MCF 10A (cell line): ENCODE results near the gene DNAJC19. TPM values are rescaled to one million over a fixed set of nuclear protein-coding genes. Genes with fewer than 3 reads are reported as not detected.

ENCODE experiments used
- BruUV-seq: library from RNA; stranded (reverse); fragments of 400-500 nt; replicated peaks from 2 replicates; lab custom pipeline; 2021; lab: Mats Ljungman, UMichigan
- CTCF ChIA-PET: fragments of 300-600 bp; sonication (Branson Sonifier 250); formaldehyde crosslinking; extraction: SDS; loops from one replicate; lab custom pipeline; 2021; ENCODE audit warnings: antibody characterized with exemption, inconsistent platforms; lab: Yijun Ruan, JAX
- POLR2A ChIA-PET: fragments of 300-600, 350-650 bp; sonication (Branson Sonifier 250); formaldehyde crosslinking; extraction: SDS; loops from one replicate; lab custom pipeline; 2020; ENCODE audit warnings: antibody characterized with exemption, inconsistent platforms; lab: Yijun Ruan, JAX
- DNase-seq: peaks from one replicate; pipeline ENCODE4 v3.0.0-alpha.2; 2018; ENCODE audit not compliant: unreplicated experiment
- H3K27ac Mint-ChIP-seq: one replicate; pipeline ENCODE4 v1.8.0; 2022; ENCODE audit warnings: mild to moderate bottlenecking, low read depth, mixed read lengths; ENCODE audit not compliant: unreplicated experiment
- H3K27me3 Mint-ChIP-seq: one replicate; pipeline ENCODE4 v1.8.0; 2022; ENCODE audit warnings: mixed read lengths; ENCODE audit not compliant: insufficient read depth, unreplicated experiment
- H3K36me3 Mint-ChIP-seq: one replicate; pipeline ENCODE4 v1.8.0; 2022; ENCODE audit warnings: mild to moderate bottlenecking, moderate library complexity, mixed read lengths; ENCODE audit not compliant: insufficient read depth, unreplicated experiment
- H3K4me1 Mint-ChIP-seq: one replicate; pipeline ENCODE4 v1.8.0; 2022; ENCODE audit warnings: mixed read lengths; ENCODE audit not compliant: insufficient read depth, unreplicated experiment
- H3K4me3 Mint-ChIP-seq: one replicate; pipeline ENCODE4 v1.8.0; 2022; ENCODE audit warnings: mild to moderate bottlenecking, moderate library complexity, mixed read lengths; ENCODE audit not compliant: unreplicated experiment
- H3K9me3 Mint-ChIP-seq: one replicate; pipeline ENCODE4 v1.8.0; 2022; ENCODE audit warnings: mixed read lengths; ENCODE audit not compliant: unreplicated experiment
- CTCF ChIP-seq: fragments of 200-600 bp; IDR thresholded peaks from one replicate; pipeline ENCODE4 v1.8.0; 2022; ENCODE audit warnings: antibody characterized with exemption, mild to moderate bottlenecking; ENCODE audit not compliant: unreplicated experiment
- intact Hi-C: fragments of 100-400 bp; cut with micrococcal nuclease; formaldehyde crosslinking; loops from 2 replicates; pipeline ENCODE4 v1.14.1; 2022
- total RNA-seq: library from RNA; stranded (reverse); gene quantifications from 2 replicates; pipeline ENCODE4 v1.2.3, GENCODE V29; 2022

Gene DNAJC19
- total RNA-seq, 1 experiment from 2014 or later: 73.5 TPM

DNA sequence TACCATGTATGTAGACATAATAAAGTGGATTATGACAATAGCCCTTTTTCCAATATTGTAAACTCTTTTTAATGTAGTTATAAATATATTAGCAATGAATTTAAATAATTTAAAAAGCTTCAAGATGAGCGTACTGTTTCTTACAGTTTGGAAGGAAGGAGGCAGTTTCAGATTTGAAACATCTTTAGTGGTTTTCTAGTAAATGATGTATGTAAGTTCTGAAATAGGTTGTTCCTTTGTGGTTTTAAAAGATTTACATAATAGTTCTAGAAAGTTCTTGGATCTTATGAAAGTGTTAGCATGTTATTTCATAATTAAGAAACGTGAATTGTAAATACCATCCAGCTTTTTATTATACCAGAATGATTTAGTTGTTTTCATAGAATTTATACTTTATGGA is 16.0 kb downstream of the DNAJC19 start:
- Mint-ChIP-seq H3K27me3 (no peaks in the 10 kb centered on the region), H3K9me3 (no peaks in the 10 kb centered on the region), H3K36me3 (peaks cover 64% of the 10 kb centered on the region), H3K4me3 (no peak overlapping the region), H3K4me1 (no peaks in the 10 kb centered on the region), H3K27ac (no peak overlapping the region)
- BruUV-seq: no TSS peak
- intact Hi-C loops: no loop called here
- ChIA-PET POLR2A (interaction anchor here (0.6 to 1.2 kb wide), 2 partner anchors 18 to 126 kb away, joined by 3 to 4 read pairs; no protein-coding TSS in a partner anchor), CTCF (no interaction called here)
- no peak for DNase-seq
- no peak for TF ChIP-seq CTCF

- H3K4me3 Mint-ChIP-seq: no peak overlapping the region
- H3K9me3 Mint-ChIP-seq: no peaks in the 10 kb centered on the region
- no peak overlapping the region for H3K27ac Mint-ChIP-seq
- no TSS peak for BruUV-seq
- no peaks in the 10 kb centered on the region for H3K4me1 Mint-ChIP-seq
- intact Hi-C loops: no loop called here
- ChIA-PET CTCF (interaction anchor here (0.6 to 1.6 kb wide), 3 partner anchors 18 to 116 kb away, joined by 3 to 4 read pairs (median 4); partner anchors contain the start of gene FXR1), POLR2A (interaction anchor here (0.5 to 1.7 kb wide), 2 partner anchors 9 to 194 kb away, joined by 3 to 5 read pairs; no protein-coding TSS in a partner anchor)
- peaks cover 64% of the 10 kb centered on the region for H3K36me3 Mint-ChIP-seq
- DNase-seq: no peak
- no peaks in the 10 kb centered on the region for H3K27me3 Mint-ChIP-seq
- no peak for TF ChIP-seq CTCF
Measured at GRCh38 chr3:180970931-180971330, 18.6 kb downstream of the DNAJC19 start.

DNA sequence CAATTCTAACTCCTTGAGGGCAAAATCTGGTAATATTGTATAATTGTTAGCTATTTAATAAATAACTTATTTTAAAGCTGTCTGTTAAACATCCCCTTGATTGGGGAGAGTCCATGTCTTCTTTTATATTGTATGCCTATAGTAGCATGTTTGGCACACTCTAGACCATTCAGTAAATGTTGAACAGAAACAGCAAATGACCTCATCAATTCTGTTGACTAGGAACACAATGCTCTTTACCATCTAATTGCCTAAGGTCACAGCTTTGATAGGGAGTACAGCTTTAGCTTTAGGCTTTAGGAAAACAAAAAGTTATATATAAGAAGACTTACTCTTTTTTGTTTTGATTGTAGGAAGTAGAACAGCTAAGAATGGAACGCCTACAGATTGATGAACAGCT is 27.0 kb downstream of the DNAJC19 start:
- H3K36me3 Mint-ChIP-seq: peaks cover 94% of the 10 kb centered on the region
- CTCF ChIA-PET: interaction anchor here (0.6 to 1.7 kb wide), 4 partner anchors 10 to 264 kb away, joined by 3 to 6 read pairs (median 5); partner anchors contain the start of gene FXR1
- H3K27ac Mint-ChIP-seq: peak overlapping the region; percentile 14
- intact Hi-C loops: no loop called here
- H3K27me3 Mint-ChIP-seq: no peaks in the 10 kb centered on the region
- POLR2A ChIA-PET: interaction anchor here (0.6 to 1.6 kb wide), 3 partner anchors 16 to 20 kb away, joined by 3 to 4 read pairs (median 3); no protein-coding TSS in a partner anchor
- H3K4me1 Mint-ChIP-seq: no peaks in the 10 kb centered on the region
- H3K9me3 Mint-ChIP-seq: no peaks in the 10 kb centered on the region
- no peak overlapping the region for H3K4me3 Mint-ChIP-seq
- DNase-seq: no peak
- BruUV-seq: no TSS peak
- no peak for TF ChIP-seq CTCF

GRCh38 chr3:180961552-180961951 is 28.0 kb downstream of the DNAJC19 start:
- no peak for TF ChIP-seq CTCF
- H3K27me3 Mint-ChIP-seq: no peaks in the 10 kb centered on the region
- ChIA-PET POLR2A (interaction anchor here (0.6 to 1.6 kb wide), 2 partner anchors 11 to 21 kb away, joined by 3 to 4 read pairs; no protein-coding TSS in a partner anchor), CTCF (interaction anchor here (0.8 to 1.3 kb wide), 2 partner anchors 19 to 49 kb away, joined by 3 to 6 read pairs; partner anchors contain the start of gene FXR1)
- H3K4me1 Mint-ChIP-seq: no peaks in the 10 kb centered on the region
- no TSS peak for BruUV-seq
- intact Hi-C loops: no loop called here
- H3K27ac Mint-ChIP-seq: peak overlapping the region; percentile 14
- peaks cover 96% of the 10 kb centered on the region for H3K36me3 Mint-ChIP-seq
- no peaks in the 10 kb centered on the region for H3K9me3 Mint-ChIP-seq
- no peak overlapping the region for H3K4me3 Mint-ChIP-seq
- no peak for DNase-seq
